Epithelial cell of proximal tubule (primary cell): ENCODE results near the gene ZNF608. TPM values are rescaled to one million over a fixed set of nuclear protein-coding genes. Genes with fewer than 3 reads are reported as not detected.

ENCODE experiments used
- DNase-seq: peaks from one replicate; pipeline ENCODE4 v3.0.0-alpha.2; 2011; ENCODE audit warnings: low read depth
- H3K4me3 ChIP-seq: 2 replicates; pipeline ENCODE4 v1.5.1; 2011; ENCODE audit warnings: low read depth, mild to moderate bottlenecking, low read length
- CTCF ChIP-seq: conservative IDR thresholded peaks from 2 replicates; pipeline ENCODE4 v1.5.1; 2012; ENCODE audit warnings: low read depth, mild to moderate bottlenecking, low read length
- total RNA-seq: library from RNA; depleted of rRNA; stranded (reverse); fragments of >200 nt; gene quantifications from 2 replicates; pipeline ENCODE4 v1.2.3, GENCODE V29; 2015

Gene ZNF608
- total RNA-seq, 1 donor from 2014 or later, result 38.0 TPM

GRCh38 chr5:124730381-124730780 is 16.1 kb downstream of the ZNF608 start:
- no peak for TF ChIP-seq CTCF
- H3K4me3 ChIP-seq, result no peak overlapping the region
- no peak for DNase-seq

GRCh38 chr5:124729720-124730359 is 16.6 kb downstream of the ZNF608 start:
- no peak overlapping the region for H3K4me3 ChIP-seq
- no peak for DNase-seq
- TF ChIP-seq CTCF, result no peak

GRCh38 chr5:124728968-124729332 is 17.5 kb downstream of the ZNF608 start:
- no peak for TF ChIP-seq CTCF
- no peak for DNase-seq

GRCh38 chr5:124728331-124728967 is 18.0 kb downstream of the ZNF608 start:
- no peak for DNase-seq
- no peak overlapping the region for H3K4me3 ChIP-seq
- TF ChIP-seq CTCF, result no peak

More at GRCh38 chr5:124728968-124729332, 17.5 kb downstream of the ZNF608 start:
- H3K4me3 ChIP-seq, result no peak overlapping the region

GRCh38 chr5:124726631-124727362 is 19.6 kb downstream of the ZNF608 start:
- no peak for TF ChIP-seq CTCF
- no peak for DNase-seq

GRCh38 chr5:124725622-124726258 is 20.7 kb downstream of the ZNF608 start:
- DNase-seq, result no peak
- TF ChIP-seq CTCF, result no peak
- no peak overlapping the region for H3K4me3 ChIP-seq

More at GRCh38 chr5:124726631-124727362, 19.6 kb downstream of the ZNF608 start:
- no peak overlapping the region for H3K4me3 ChIP-seq
